Measurements from ENCODE around the gene DUSP21. TPM values are rescaled to one million over a fixed set of nuclear protein-coding genes. Genes with fewer than 3 reads are reported as not detected.

Gene DUSP21
- total and polyA plus RNA-seq, 2 of the 4 experiments (the other 2 are of a cell fraction): not detected

- BruUV-seq (replicated peaks): no TSS peak
- POLR2A ChIA-PET (ENCODE audit: unreplicated experiment): interaction anchor here (1.1 kb wide), 1 partner anchor 66 kb away, joined by 8 read pairs; no protein-coding TSS in a partner anchor
- in situ Hi-C loops (cut with MboI; ENCODE audit: low sequenced_read_pairs): no loop called here
These were observed 32.3 kb downstream of the DUSP21 start for GRCh38 chrX:44876086-44876485.

More at GRCh38 chrX:44876086-44876485, 32.3 kb downstream of the DUSP21 start:
- ATAC-seq (ENCODE audit: low read depth): no peak
- H3K4me3 ChIP-seq (ENCODE audit: insufficient read depth, low read depth, low read length): peak overlapping the region; percentile 13; the same call in 1 of the 2 replicates
- intact Hi-C loops (cut with micrococcal nuclease): loop anchor here (10.0 kb wide), 1 partner anchor 921 kb away; no protein-coding TSS in a partner anchor
- no peaks in the 10 kb centered on the region for H3K9me3 ChIP-seq (ENCODE audit: control insufficient read depth, insufficient read depth, low read length)
- no CpG with 5 or more reads among the region's 4 CpGs for WGBS, 2 experiments (ENCODE audit: extremely low coverage in 2 of 2, insufficient read length in 1 of 2)
- peaks cover 4 to 23% of the 10 kb centered on the region in 2 experiments for H3K79me1 ChIP-seq (ENCODE audit: low read depth in 1 of 2, low read length in 2 of 2)
- no peak overlapping the region for H2BK5ac ChIP-seq (ENCODE audit: low read depth, low read length, poor library complexity, severe bottlenecking)
- H3K36me3 ChIP-seq (ENCODE audit: control insufficient read depth, insufficient read depth, low read length): no peaks in the 10 kb centered on the region
- H3K23ac ChIP-seq (ENCODE audit: low read depth, low read length): no peak overlapping the region
- no peak overlapping the region for H4K5ac ChIP-seq (ENCODE audit: low read depth, low read length)
- no peaks in the 10 kb centered on the region for H3K4me1 ChIP-seq (ENCODE audit: control insufficient read depth, insufficient read depth, low read length)
- H3K9me1 ChIP-seq (ENCODE audit: insufficient read depth, low read length): no peaks in the 10 kb centered on the region
- no peak overlapping the region for H3K14ac ChIP-seq (replicated peaks; ENCODE audit: low read depth, low read length)
- no peaks in the 10 kb centered on the region for H3K27me3 ChIP-seq (ENCODE audit: control insufficient read depth, insufficient read depth, low read length)
- peak overlapping the region; percentile 67 for H3K4me2 ChIP-seq (ENCODE audit: low read depth, low read length)
- no peak overlapping the region for H2BK15ac ChIP-seq (ENCODE audit: low read depth, low read length)
- no peak overlapping the region for H3K18ac ChIP-seq (ENCODE audit: low read depth, low read length)
- no peak overlapping the region for H2BK20ac ChIP-seq (ENCODE audit: low read depth, low read length)
- H3K4ac ChIP-seq (ENCODE audit: low read depth, low read length): no peak overlapping the region
- H2BK120ac ChIP-seq (ENCODE audit: low read depth, low read length): no peak overlapping the region
- CTCF ChIA-PET: interaction anchor here (1.2 kb wide), 1 partner anchor 194 kb away, joined by 3 read pairs; no protein-coding TSS in a partner anchor
- H4K8ac ChIP-seq (ENCODE audit: low read depth in 2 of 2, low read length in 2 of 2): no peak overlapping the region
- H4K20me1 ChIP-seq (ENCODE audit: insufficient read depth, low read length): peaks cover 33% of the 10 kb centered on the region
- H4K91ac ChIP-seq (ENCODE audit: insufficient read depth, low read depth, low read length): no peak overlapping the region
- no peak overlapping the region for H3K27ac ChIP-seq (ENCODE audit: insufficient read depth, low read length)
- H2AK9ac ChIP-seq (replicated peaks; ENCODE audit: low read depth, low read length, poor library complexity): no peak overlapping the region
- TF ChIP-seq MAFK (IDR thresholded peaks at IDR 0.05; ENCODE audit: low read depth, low read length) (no peak), RAD21 (IDR thresholded peaks at IDR 0.05; ENCODE audit: low read length) (no peak)
- TF ChIP-seq, protein P1, sequence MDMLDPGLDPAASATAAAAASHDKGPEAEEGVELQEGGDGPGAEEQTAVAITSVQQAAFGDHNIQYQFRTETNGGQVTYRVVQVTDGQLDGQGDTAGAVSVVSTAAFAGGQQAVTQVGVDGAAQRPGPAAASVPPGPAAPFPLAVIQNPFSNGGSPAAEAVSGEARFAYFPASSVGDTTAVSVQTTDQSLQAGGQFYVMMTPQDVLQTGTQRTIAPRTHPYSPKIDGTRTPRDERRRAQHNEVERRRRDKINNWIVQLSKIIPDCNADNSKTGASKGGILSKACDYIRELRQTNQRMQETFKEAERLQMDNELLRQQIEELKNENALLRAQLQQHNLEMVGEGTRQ (IDR thresholded peaks at IDR 0.05; ENCODE audit: low read depth, low read length): no peak
- TF ChIP-seq, protein P2, sequence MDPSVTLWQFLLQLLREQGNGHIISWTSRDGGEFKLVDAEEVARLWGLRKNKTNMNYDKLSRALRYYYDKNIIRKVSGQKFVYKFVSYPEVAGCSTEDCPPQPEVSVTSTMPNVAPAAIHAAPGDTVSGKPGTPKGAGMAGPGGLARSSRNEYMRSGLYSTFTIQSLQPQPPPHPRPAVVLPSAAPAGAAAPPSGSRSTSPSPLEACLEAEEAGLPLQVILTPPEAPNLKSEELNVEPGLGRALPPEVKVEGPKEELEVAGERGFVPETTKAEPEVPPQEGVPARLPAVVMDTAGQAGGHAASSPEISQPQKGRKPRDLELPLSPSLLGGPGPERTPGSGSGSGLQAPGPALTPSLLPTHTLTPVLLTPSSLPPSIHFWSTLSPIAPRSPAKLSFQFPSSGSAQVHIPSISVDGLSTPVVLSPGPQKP (IDR thresholded peaks at IDR 0.05; ENCODE audit: borderline replicate concordance, low read depth, low read length): no peak
- DNase-seq: peak; percentile 37
- dilution Hi-C loops (cut with HindIII; ENCODE audit: low sequenced_read_pairs, unreplicated experiment): no loop called here
- no peak overlapping the region for H2AFZ ChIP-seq (replicated peaks; ENCODE audit: low read length, poor library complexity)
- no peak overlapping the region for H2AK5ac ChIP-seq (ENCODE audit: low read depth, low read length)
- H3K56ac ChIP-seq (ENCODE audit: extremely low read depth, insufficient read depth, low read length): no peak overlapping the region
- no peak overlapping the region for H3K9ac ChIP-seq (ENCODE audit: low read depth, low read length)
